Suprapubic skin (tissue), 3 donors: ENCODE measurements around the gene NME3.

Experiments
- POLR2A ChIP-seq, 2 donors: fragments of 450-650 bp; IDR thresholded peaks; one replicate each; pipeline ENCODE4 v1.6.1; 2017; ENCODE audit warnings: antibody characterized with exemption in 2 of 2, mild to moderate bottlenecking in 2 of 2, moderate library complexity in 2 of 2
- TF ChIP-seq, protein P1 (sequence below), 2 donors: fragments of 200-600 bp in 1 of 2; fragments of 450-650 bp in 1 of 2; sonication (generic) in 1 of 2; IDR thresholded peaks; one replicate each; pipeline ENCODE4 v1.5.1; 2016 to 2019; ENCODE audit warnings: antibody characterized with exemption in 2 of 2, mild to moderate bottlenecking in 1 of 2, moderate library complexity in 1 of 2

GRCh38 chr16:1749152-1750117 is 21.9 kb downstream of the NME3 start:
- TF ChIP-seq, protein P1, sequence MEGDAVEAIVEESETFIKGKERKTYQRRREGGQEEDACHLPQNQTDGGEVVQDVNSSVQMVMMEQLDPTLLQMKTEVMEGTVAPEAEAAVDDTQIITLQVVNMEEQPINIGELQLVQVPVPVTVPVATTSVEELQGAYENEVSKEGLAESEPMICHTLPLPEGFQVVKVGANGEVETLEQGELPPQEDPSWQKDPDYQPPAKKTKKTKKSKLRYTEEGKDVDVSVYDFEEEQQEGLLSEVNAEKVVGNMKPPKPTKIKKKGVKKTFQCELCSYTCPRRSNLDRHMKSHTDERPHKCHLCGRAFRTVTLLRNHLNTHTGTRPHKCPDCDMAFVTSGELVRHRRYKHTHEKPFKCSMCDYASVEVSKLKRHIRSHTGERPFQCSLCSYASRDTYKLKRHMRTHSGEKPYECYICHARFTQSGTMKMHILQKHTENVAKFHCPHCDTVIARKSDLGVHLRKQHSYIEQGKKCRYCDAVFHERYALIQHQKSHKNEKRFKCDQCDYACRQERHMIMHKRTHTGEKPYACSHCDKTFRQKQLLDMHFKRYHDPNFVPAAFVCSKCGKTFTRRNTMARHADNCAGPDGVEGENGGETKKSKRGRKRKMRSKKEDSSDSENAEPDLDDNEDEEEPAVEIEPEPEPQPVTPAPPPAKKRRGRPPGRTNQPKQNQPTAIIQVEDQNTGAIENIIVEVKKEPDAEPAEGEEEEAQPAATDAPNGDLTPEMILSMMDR (IDR thresholded peaks at IDR 0.05): no peak
- no peak for TF ChIP-seq POLR2A (IDR thresholded peaks at IDR 0.05)
